GM19193 (cell line): ENCODE data around the gene PLA1A.

Experiments used
- POLR2A ChIP-seq: IDR thresholded peaks from 4 replicates; pipeline ENCODE4 v1.6.1; 2011; ENCODE audit not compliant: insufficient read depth, insufficient read length; ENCODE audit errors: extremely low read depth

The PLA1A gene

GRCh38 chr3:119619094-119619493 lies 21.4 kb downstream of the PLA1A start:
- TF ChIP-seq POLR2A = no peak

- no peak for TF ChIP-seq POLR2A
These were observed 23.2 kb downstream of the PLA1A start for GRCh38 chr3:119620899-119621298.

GRCh38 chr3:119624002-119624720 lies 26.5 kb downstream of the PLA1A start:
- TF ChIP-seq POLR2A = no peak

GRCh38 chr3:119625451-119626153 lies 27.9 kb downstream of the PLA1A start:
- no peak for TF ChIP-seq POLR2A

- TF ChIP-seq POLR2A = no peak
These were observed 28.5 kb downstream of the PLA1A start for GRCh38 chr3:119626196-119626595.

- no peak for TF ChIP-seq POLR2A
These were observed 29.8 kb downstream of the PLA1A start for GRCh38 chr3:119627461-119627860.

GRCh38 chr3:119628390-119628789 lies 30.7 kb downstream of the PLA1A start:
- TF ChIP-seq POLR2A = peak; percentile 21

GRCh38 chr3:119628816-119629445 lies 31.2 kb downstream of the PLA1A start:
- TF ChIP-seq POLR2A = no peak

- peak; percentile 2 for TF ChIP-seq POLR2A
These were observed 32.6 kb downstream of the PLA1A start for GRCh38 chr3:119630128-119630879.

GRCh38 chr3:119630880-119631329 lies 33.2 kb downstream of the PLA1A start:
- TF ChIP-seq POLR2A = no peak

GRCh38 chr3:119631516-119631915 lies 33.8 kb downstream of the PLA1A start:
- no peak for TF ChIP-seq POLR2A

- TF ChIP-seq POLR2A = no peak
These were observed 34.5 kb downstream of the PLA1A start for GRCh38 chr3:119632216-119632615.

GRCh38 chr3:119632829-119633228 lies 35.1 kb downstream of the PLA1A start:
- no peak for TF ChIP-seq POLR2A

- no peak for TF ChIP-seq POLR2A
These were observed 38.0 kb downstream of the PLA1A start for GRCh38 chr3:119635719-119636118.

- no peak for TF ChIP-seq POLR2A
These were observed 38.6 kb downstream of the PLA1A start for GRCh38 chr3:119636249-119636648.
